GM21825 (cell line): Measurements from ENCODE around the gene RTF2.

ENCODE experiments used
- ATAC-seq: cut with Tn5 transposase; IDR thresholded peaks from one replicate; pipeline ENCODE4 v1.9.1; 2021; ENCODE audit warnings: mild to moderate bottlenecking, moderate library complexity; ENCODE audit not compliant: unreplicated experiment

Gene RTF2

GRCh38 chr20:56468316-56469076, at the start of gene RTF2:
Gene RTF2, plus strand, starts transcription at chr20:56468627. Its CDS starts 71 bp downstream, at chr20:56468698.
- peak; percentile 98 for ATAC-seq

- no peak for ATAC-seq
Observed at GRCh38 chr20:56420028-56420427, 48.4 kb upstream of the RTF2 start.

- no peak for ATAC-seq
Observed at GRCh38 chr20:56420940-56421688, 47.3 kb upstream of the RTF2 start.

- no peak for ATAC-seq
Observed at GRCh38 chr20:56422076-56422823, 46.2 kb upstream of the RTF2 start.

GRCh38 chr20:56422824-56423189, 45.6 kb upstream of the RTF2 start:
- no peak for ATAC-seq

- no peak for ATAC-seq
Observed at GRCh38 chr20:56423211-56423610, 45.2 kb upstream of the RTF2 start.

GRCh38 chr20:56423886-56424285, 44.5 kb upstream of the RTF2 start:
- ATAC-seq = no peak

- ATAC-seq = no peak
Observed at GRCh38 chr20:56424931-56425330, 43.5 kb upstream of the RTF2 start.

- ATAC-seq = no peak
Observed at GRCh38 chr20:56426026-56426425, 42.4 kb upstream of the RTF2 start.

GRCh38 chr20:56426926-56427325, 41.5 kb upstream of the RTF2 start:
- no peak for ATAC-seq

- no peak for ATAC-seq
Observed at GRCh38 chr20:56427797-56428196, 40.6 kb upstream of the RTF2 start.

- ATAC-seq = no peak
Observed at GRCh38 chr20:56428410-56428809, 40.0 kb upstream of the RTF2 start.

GRCh38 chr20:56428881-56429280, 39.5 kb upstream of the RTF2 start:
- ATAC-seq = no peak

- ATAC-seq = no peak
Observed at GRCh38 chr20:56429502-56429901, 38.9 kb upstream of the RTF2 start.

GRCh38 chr20:56429941-56430340, 38.5 kb upstream of the RTF2 start:
- no peak for ATAC-seq

- no peak for ATAC-seq
Observed at GRCh38 chr20:56430461-56430860, 38.0 kb upstream of the RTF2 start.

GRCh38 chr20:56430957-56431356, 37.5 kb upstream of the RTF2 start:
- no peak for ATAC-seq

GRCh38 chr20:56431471-56431870, 37.0 kb upstream of the RTF2 start:
- no peak for ATAC-seq

GRCh38 chr20:56433221-56433879, 35.1 kb upstream of the RTF2 start:
- no peak for ATAC-seq

- no peak for ATAC-seq
Observed at GRCh38 chr20:56433880-56434255, 34.6 kb upstream of the RTF2 start.
